Prostate gland (tissue), 2 donors: ENCODE measurements around the gene RRM1.

ENCODE experiments used
- POLR2A ChIP-seq: fragments of 450-650 bp; IDR thresholded peaks from one replicate; pipeline ENCODE4 v1.6.1; 2016; ENCODE audit warnings: antibody characterized with exemption, mild to moderate bottlenecking
- POLR2AphosphoS5 ChIP-seq: sonication (generic); formaldehyde crosslinking; IDR thresholded peaks from one replicate; pipeline ENCODE4 v1.6.1; 2017; ENCODE audit warnings: antibody characterized with exemption
- TF ChIP-seq, protein P1 (sequence below), 4 experiments: fragments of 200-600 bp in 2 of 4; fragments of 450-650 bp in 2 of 4; sonication (generic) in 2 of 4; IDR thresholded peaks; 1 replicate in 3 of 4; 2 replicates in 1 of 4; pipeline ENCODE4 v1.5.1; 2016 to 2019; ENCODE audit warnings: antibody characterized with exemption in 4 of 4, mild to moderate bottlenecking in 2 of 4, moderate library complexity in 2 of 4

DNA sequence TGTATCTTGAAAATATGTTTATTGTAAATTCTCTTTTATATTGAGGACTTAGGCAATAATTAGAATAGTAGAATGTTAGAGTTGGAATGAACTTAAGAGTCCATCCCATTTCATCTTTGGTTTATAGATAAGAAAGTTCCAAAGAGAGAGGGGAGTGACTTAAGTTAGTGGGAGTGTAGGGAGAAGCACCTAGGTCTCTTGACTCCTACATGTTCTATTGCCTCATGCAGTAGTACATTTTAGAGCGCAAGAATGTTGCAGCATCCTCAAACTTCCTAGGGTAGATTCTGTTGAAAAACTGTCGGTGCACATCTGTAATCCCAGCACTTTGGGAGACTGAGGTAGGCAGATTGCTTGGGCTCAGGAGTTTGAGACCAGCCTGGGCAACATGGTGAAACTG, 8.7 kb downstream of the RRM1 start:
- no peak for TF ChIP-seq POLR2AphosphoS5
- TF ChIP-seq, protein P1, sequence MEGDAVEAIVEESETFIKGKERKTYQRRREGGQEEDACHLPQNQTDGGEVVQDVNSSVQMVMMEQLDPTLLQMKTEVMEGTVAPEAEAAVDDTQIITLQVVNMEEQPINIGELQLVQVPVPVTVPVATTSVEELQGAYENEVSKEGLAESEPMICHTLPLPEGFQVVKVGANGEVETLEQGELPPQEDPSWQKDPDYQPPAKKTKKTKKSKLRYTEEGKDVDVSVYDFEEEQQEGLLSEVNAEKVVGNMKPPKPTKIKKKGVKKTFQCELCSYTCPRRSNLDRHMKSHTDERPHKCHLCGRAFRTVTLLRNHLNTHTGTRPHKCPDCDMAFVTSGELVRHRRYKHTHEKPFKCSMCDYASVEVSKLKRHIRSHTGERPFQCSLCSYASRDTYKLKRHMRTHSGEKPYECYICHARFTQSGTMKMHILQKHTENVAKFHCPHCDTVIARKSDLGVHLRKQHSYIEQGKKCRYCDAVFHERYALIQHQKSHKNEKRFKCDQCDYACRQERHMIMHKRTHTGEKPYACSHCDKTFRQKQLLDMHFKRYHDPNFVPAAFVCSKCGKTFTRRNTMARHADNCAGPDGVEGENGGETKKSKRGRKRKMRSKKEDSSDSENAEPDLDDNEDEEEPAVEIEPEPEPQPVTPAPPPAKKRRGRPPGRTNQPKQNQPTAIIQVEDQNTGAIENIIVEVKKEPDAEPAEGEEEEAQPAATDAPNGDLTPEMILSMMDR (IDR thresholded peaks at IDR 0.05): no peak
- TF ChIP-seq POLR2A: no peak
